Endometrium (tissue), 2 donors: ENCODE data around the gene IGLL1.
"Not testable (repeated sequence)": the region's sequence is repeated elsewhere in the genome, so short reads cannot be mapped to it uniquely, and the experiment has no call there.

ENCODE experiments used
- FAIRE-seq: peaks from 2 replicates; lab custom pipeline; 2012; peaks lifted over from hg19 to GRCh38; lab: Jason Lieb, UNC
- donor health status: control.
- donor health status: control.

Gene IGLL1

GRCh38 chr22:23591201-23591791 lies 11.2 kb upstream of the IGLL1 start:
- no peak for FAIRE-seq

GRCh38 chr22:23583836-23584235 lies 3.7 kb upstream of the IGLL1 start:
- no peak for FAIRE-seq

GRCh38 chr22:23583153-23583552 lies 3.1 kb upstream of the IGLL1 start:
- FAIRE-seq: no peak

GRCh38 chr22:23581260-23581650 lies 1.2 kb upstream of the IGLL1 start:
- FAIRE-seq: no peak

GRCh38 chr22:23580576-23581259 lies 628 bp upstream of the IGLL1 start:
- FAIRE-seq: no peak

GRCh38 chr22:23579280-23579679 lies 810 bp downstream of the IGLL1 start:
- FAIRE-seq: no peak

- no peak for FAIRE-seq
Measured at GRCh38 chr22:23578306-23578705, 1.8 kb downstream of the IGLL1 start.

GRCh38 chr22:23576681-23577080 lies 3.4 kb downstream of the IGLL1 start:
- no peak for FAIRE-seq

- no peak for FAIRE-seq
Measured at GRCh38 chr22:23575601-23576000, 4.5 kb downstream of the IGLL1 start.

GRCh38 chr22:23574877-23575276 lies 5.2 kb downstream of the IGLL1 start:
- FAIRE-seq: no peak

GRCh38 chr22:23574371-23574811 lies 5.7 kb downstream of the IGLL1 start:
- FAIRE-seq: no peak

GRCh38 chr22:23573701-23574235 lies 6.3 kb downstream of the IGLL1 start:
- not testable (repeated sequence) for FAIRE-seq

- not testable (repeated sequence) for FAIRE-seq
Measured at GRCh38 chr22:23573106-23573505, 7.0 kb downstream of the IGLL1 start.

GRCh38 chr22:23571486-23571885 lies 8.6 kb downstream of the IGLL1 start:
- FAIRE-seq: no peak

GRCh38 chr22:23570681-23571080 lies 9.4 kb downstream of the IGLL1 start:
- FAIRE-seq: no peak

- FAIRE-seq: no peak
Measured at GRCh38 chr22:23569716-23570115, 10.4 kb downstream of the IGLL1 start.

- no peak for FAIRE-seq
Measured at GRCh38 chr22:23569291-23569690, 10.8 kb downstream of the IGLL1 start.

GRCh38 chr22:23566705-23567475 lies 13.2 kb downstream of the IGLL1 start:
- FAIRE-seq: no peak

GRCh38 chr22:23565915-23566704 lies 14.0 kb downstream of the IGLL1 start:
- no peak for FAIRE-seq

GRCh38 chr22:23565305-23565914 lies 14.7 kb downstream of the IGLL1 start:
- no peak for FAIRE-seq

GRCh38 chr22:23564276-23564675 lies 15.8 kb downstream of the IGLL1 start:
- FAIRE-seq: no peak

GRCh38 chr22:23563111-23563510 lies 17.0 kb downstream of the IGLL1 start:
- no peak for FAIRE-seq
